Prostate gland (tissue), 2 donors: ENCODE data around the gene VSNL1. TPM values are rescaled to one million over a fixed set of nuclear protein-coding genes. Genes with fewer than 3 reads are reported as not detected.

Source experiments
- DNase-seq: peaks from one replicate; pipeline ENCODE4 v3.0.0-alpha.2; 2019; ENCODE audit warnings: low spot score
- H3K27ac ChIP-seq, 2 donors: fragments of 200-600 bp; sonication (generic); 2 replicates each; pipeline ENCODE4 v1.5.1; 2017 to 2019
- H3K27me3 ChIP-seq: fragments of 200-600 bp; sonication (generic); replicated peaks from 2 replicates; pipeline ENCODE4 v1.5.1; 2019; ENCODE audit not compliant: insufficient read depth
- H3K36me3 ChIP-seq, 2 donors: fragments of 200-600 bp; sonication (generic); 1 replicate in 1 of 2; 2 replicates in 1 of 2; pipeline versions ENCODE4 v1.5.1 to v1.8.1; 2017 to 2019
- H3K4me1 ChIP-seq: fragments of 200-600 bp; sonication (generic); replicated peaks from 2 replicates; pipeline ENCODE4 v1.5.1; 2019
- H3K4me3 ChIP-seq, 2 donors: fragments of 200-600 bp; sonication (generic); 2 replicates each; pipeline ENCODE4 v1.5.1; 2017 to 2019
- H3K9me3 ChIP-seq: fragments of 200-600 bp; sonication (generic); 2 replicates; pipeline ENCODE4 v1.5.1; 2017
- CTCF ChIP-seq, 4 experiments: fragments of 200-600 bp in 2 of 4; fragments of 450-650 bp in 2 of 4; sonication (generic) in 2 of 4; IDR thresholded peaks; 1 replicate in 3 of 4; 2 replicates in 1 of 4; pipeline ENCODE4 v1.5.1; 2016 to 2019; ENCODE audit warnings: antibody characterized with exemption in 4 of 4, mild to moderate bottlenecking in 2 of 4, moderate library complexity in 2 of 4
- POLR2A ChIP-seq: fragments of 450-650 bp; IDR thresholded peaks from one replicate; pipeline ENCODE4 v1.6.1; 2016; ENCODE audit warnings: antibody characterized with exemption, mild to moderate bottlenecking
- POLR2AphosphoS5 ChIP-seq: sonication (generic); formaldehyde crosslinking; IDR thresholded peaks from one replicate; pipeline ENCODE4 v1.6.1; 2017; ENCODE audit warnings: antibody characterized with exemption
- WGBS: methylation state at CpG from one replicate; pipeline ENCODE4 v1.1.5; 2018; 5-methylcytosine and 5-hydroxymethylcytosine counted together
- intact Hi-C: fragments of 100-400 bp; cut with DNase I; formaldehyde crosslinking; loops from one replicate; pipeline ENCODE4 v1.14.2; 2022
- total RNA-seq, 2 donors: library from RNA; depleted of rRNA; stranded (reverse); fragments of >200 nt; gene quantifications; one replicate each; pipeline ENCODE4 v1.1.0, GENCODE V29; 2016

VSNL1 gene
- total RNA-seq, 2 donors from 2014 or later = 4.4 to 11.7 TPM

GRCh38 chr2:17520761-17521160, 19.7 kb upstream of the VSNL1 start:
- Histone ChIP-seq H3K36me3 (no peaks in the 10 kb centered on the region), H3K4me3 (no peak overlapping the region), H3K9me3 (no peaks in the 10 kb centered on the region), H3K27me3 (no peaks in the 10 kb centered on the region), H3K4me1 (no peaks in the 10 kb centered on the region), H3K27ac (no peak overlapping the region)
- TF ChIP-seq POLR2A (no peak), POLR2AphosphoS5 (no peak), CTCF (IDR thresholded peaks at IDR 0.05) (no peak)
- intact Hi-C loops = no loop called here
- WGBS = 80% methylated on average over 2 of the region's 2 CpGs
- no peak for DNase-seq

GRCh38 chr2:17521621-17522020, 18.9 kb upstream of the VSNL1 start:
- DNase-seq = no peak
- Histone ChIP-seq H3K36me3 (no peaks in the 10 kb centered on the region), H3K9me3 (no peaks in the 10 kb centered on the region), H3K27me3 (no peaks in the 10 kb centered on the region), H3K27ac (no peak overlapping the region), H3K4me1 (no peaks in the 10 kb centered on the region), H3K4me3 (no peak overlapping the region)
- 90% methylated on average over 2 of the region's 2 CpGs for WGBS
- TF ChIP-seq POLR2A (no peak), POLR2AphosphoS5 (no peak), CTCF (IDR thresholded peaks at IDR 0.05) (no peak)
- intact Hi-C loops = no loop called here

GRCh38 chr2:17522303-17522702, 18.2 kb upstream of the VSNL1 start:
- H3K27me3 ChIP-seq = no peaks in the 10 kb centered on the region

GRCh38 chr2:17529771-17530170, 10.7 kb upstream of the VSNL1 start:
- TF ChIP-seq CTCF (IDR thresholded peaks at IDR 0.05) (no peak), POLR2A (no peak), POLR2AphosphoS5 (no peak)
- Histone ChIP-seq H3K4me3 (no peak overlapping the region), H3K27me3 (no peaks in the 10 kb centered on the region), H3K9me3 (no peaks in the 10 kb centered on the region), H3K4me1 (no peaks in the 10 kb centered on the region), H3K27ac (no peak overlapping the region), H3K36me3 (no peaks in the 10 kb centered on the region)
- DNase-seq = no peak
- WGBS = 74% methylated on average over 2 of the region's 2 CpGs
- intact Hi-C loops = no loop called here

More at GRCh38 chr2:17522303-17522702, 18.2 kb upstream of the VSNL1 start:
- intact Hi-C loops = no loop called here
- 80% methylated on average over 6 of the region's 6 CpGs for WGBS
- DNase-seq = no peak
- H3K36me3 ChIP-seq = no peaks in the 10 kb centered on the region
- no peaks in the 10 kb centered on the region for H3K9me3 ChIP-seq
- H3K4me1 ChIP-seq = no peaks in the 10 kb centered on the region
- TF ChIP-seq POLR2A = no peak
- TF ChIP-seq CTCF (IDR thresholded peaks at IDR 0.05) = no peak
- TF ChIP-seq POLR2AphosphoS5 = no peak
- H3K27ac ChIP-seq = no peak overlapping the region
- H3K4me3 ChIP-seq = no peak overlapping the region

- no peak for DNase-seq
- no peak for TF ChIP-seq POLR2AphosphoS5
- no peak for TF ChIP-seq POLR2A
- no peak for TF ChIP-seq CTCF (IDR thresholded peaks at IDR 0.05)
- Histone ChIP-seq H3K4me1 (no peaks in the 10 kb centered on the region), H3K27ac (no peak overlapping the region), H3K27me3 (no peaks in the 10 kb centered on the region), H3K4me3 (no peak overlapping the region), H3K36me3 (no peaks in the 10 kb centered on the region), H3K9me3 (no peaks in the 10 kb centered on the region)
- intact Hi-C loops = no loop called here
- WGBS = 84% methylated on average over 2 of the region's 2 CpGs
Observed at GRCh38 chr2:17533546-17533945, 7.0 kb upstream of the VSNL1 start.
